ENCODE data around the gene KIRREL3. TPM values are rescaled to one million over a fixed set of nuclear protein-coding genes. Genes with fewer than 3 reads are reported as not detected.

The KIRREL3 gene
- total RNA-seq, 1 donor: 0.45 TPM

DNA sequence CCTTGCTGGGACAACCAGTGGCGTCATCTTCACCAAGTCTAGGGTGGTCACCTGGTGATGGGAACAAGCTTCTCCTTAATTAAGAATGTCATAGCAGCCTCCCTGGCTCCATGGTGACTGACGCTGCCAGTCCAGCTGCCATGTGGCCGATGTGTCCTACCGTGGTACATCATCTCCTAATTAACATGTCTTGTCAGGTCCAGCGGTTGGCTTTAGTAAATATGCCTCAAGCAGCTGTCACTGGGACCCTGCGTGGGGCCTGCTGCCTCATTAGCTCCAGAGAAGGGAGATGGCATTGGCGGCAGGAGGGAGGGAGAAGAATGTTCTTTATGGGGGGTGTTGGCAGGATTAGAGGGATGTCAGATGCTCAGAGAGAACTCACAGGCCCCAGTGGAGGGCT lies 373.1 kb downstream of the KIRREL3 start:
- no peak for TF ChIP-seq CTCF (IDR thresholded peaks at IDR 0.05; ENCODE audit: insufficient read depth, low read length)
- no peak for DNase-seq (ENCODE audit: low read depth)
- no peak overlapping the region for H3K4me3 ChIP-seq (ENCODE audit: low read depth, low read length)

- no peak for TF ChIP-seq CTCF (IDR thresholded peaks at IDR 0.05; ENCODE audit: insufficient read depth, low read length)
- H3K4me3 ChIP-seq (ENCODE audit: low read depth, low read length): no peak overlapping the region
- DNase-seq (ENCODE audit: low read depth): peak; percentile 5
These were observed 376.1 kb downstream of the KIRREL3 start for GRCh38 chr11:126624506-126624905.

DNA sequence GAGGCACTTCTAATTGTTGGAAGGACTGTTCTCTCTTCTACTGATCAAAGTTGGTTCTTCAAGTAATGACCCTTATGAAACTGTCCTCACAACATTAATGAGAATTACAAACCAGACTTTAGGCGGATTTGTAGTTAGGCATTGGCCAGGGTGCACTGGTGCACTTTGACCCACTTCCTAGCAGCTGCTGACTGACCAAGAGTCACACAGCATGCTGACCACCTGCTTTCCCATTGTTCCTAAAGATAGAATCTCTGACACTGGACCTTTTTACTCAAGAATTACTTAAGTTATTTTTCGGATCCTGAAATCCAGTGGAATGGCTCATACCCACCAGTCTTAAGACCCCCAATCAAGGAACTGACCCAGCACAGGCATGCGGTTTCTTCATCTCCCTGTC lies 381.1 kb downstream of the KIRREL3 start:
- DNase-seq (ENCODE audit: low read depth): no peak
- no peak for TF ChIP-seq CTCF (IDR thresholded peaks at IDR 0.05; ENCODE audit: insufficient read depth, low read length)
- no peak overlapping the region for H3K4me3 ChIP-seq (ENCODE audit: low read depth, low read length)

GRCh38 chr11:126615845-126616244 lies 384.7 kb downstream of the KIRREL3 start:
- DNase-seq (ENCODE audit: low read depth): no peak
- TF ChIP-seq CTCF (IDR thresholded peaks at IDR 0.05; ENCODE audit: insufficient read depth, low read length): no peak
- H3K4me3 ChIP-seq (ENCODE audit: low read depth, low read length): no peak overlapping the region

DNA sequence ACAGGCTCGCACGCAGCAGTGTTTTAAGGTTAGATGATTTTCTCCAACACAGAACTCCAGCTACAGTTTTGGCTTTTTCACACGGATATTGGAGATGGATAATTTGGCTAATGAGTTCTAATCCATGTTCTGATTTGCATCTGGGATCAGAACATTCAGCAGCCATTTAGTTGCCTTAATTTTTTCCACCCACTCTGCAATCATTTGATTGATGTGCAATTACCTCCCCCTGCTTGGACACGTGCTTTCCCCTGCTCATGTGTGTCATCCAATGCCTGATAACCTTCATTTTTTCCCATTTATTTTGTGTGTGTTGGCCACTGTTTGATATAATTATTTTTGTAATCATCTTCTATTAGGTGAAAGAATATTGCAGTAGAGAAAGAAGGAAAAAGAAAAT lies 387.3 kb downstream of the KIRREL3 start:
- DNase-seq (ENCODE audit: low read depth): no peak

GRCh38 chr11:126612671-126613070 lies 387.9 kb downstream of the KIRREL3 start:
- H3K4me3 ChIP-seq (ENCODE audit: low read depth, low read length): no peak overlapping the region
- TF ChIP-seq CTCF (IDR thresholded peaks at IDR 0.05; ENCODE audit: insufficient read depth, low read length): no peak
- no peak for DNase-seq (ENCODE audit: low read depth)

More for the DNA sequence above, 387.3 kb downstream of the KIRREL3 start:
- TF ChIP-seq CTCF (IDR thresholded peaks at IDR 0.05; ENCODE audit: insufficient read depth, low read length): no peak
- H3K4me3 ChIP-seq (ENCODE audit: low read depth, low read length): no peak overlapping the region

GRCh38 chr11:126611438-126611837 lies 389.1 kb downstream of the KIRREL3 start:
- no peak for TF ChIP-seq CTCF (IDR thresholded peaks at IDR 0.05; ENCODE audit: insufficient read depth, low read length)
- no peak for DNase-seq (ENCODE audit: low read depth)

More at GRCh38 chr11:126611438-126611837, 389.1 kb downstream of the KIRREL3 start:
- H3K4me3 ChIP-seq (ENCODE audit: low read depth, low read length): no peak overlapping the region
